ENCODE measurements around the gene RRAGC. TPM values are rescaled to one million over a fixed set of nuclear protein-coding genes. Genes with fewer than 3 reads are reported as not detected.

Gene RRAGC
- total and polyA plus RNA-seq, 2 of the 13 experiments (the other 11 are each of a cell fraction or from before 2014, with no cell fraction given): 7.6 to 8.0 TPM

DNA sequence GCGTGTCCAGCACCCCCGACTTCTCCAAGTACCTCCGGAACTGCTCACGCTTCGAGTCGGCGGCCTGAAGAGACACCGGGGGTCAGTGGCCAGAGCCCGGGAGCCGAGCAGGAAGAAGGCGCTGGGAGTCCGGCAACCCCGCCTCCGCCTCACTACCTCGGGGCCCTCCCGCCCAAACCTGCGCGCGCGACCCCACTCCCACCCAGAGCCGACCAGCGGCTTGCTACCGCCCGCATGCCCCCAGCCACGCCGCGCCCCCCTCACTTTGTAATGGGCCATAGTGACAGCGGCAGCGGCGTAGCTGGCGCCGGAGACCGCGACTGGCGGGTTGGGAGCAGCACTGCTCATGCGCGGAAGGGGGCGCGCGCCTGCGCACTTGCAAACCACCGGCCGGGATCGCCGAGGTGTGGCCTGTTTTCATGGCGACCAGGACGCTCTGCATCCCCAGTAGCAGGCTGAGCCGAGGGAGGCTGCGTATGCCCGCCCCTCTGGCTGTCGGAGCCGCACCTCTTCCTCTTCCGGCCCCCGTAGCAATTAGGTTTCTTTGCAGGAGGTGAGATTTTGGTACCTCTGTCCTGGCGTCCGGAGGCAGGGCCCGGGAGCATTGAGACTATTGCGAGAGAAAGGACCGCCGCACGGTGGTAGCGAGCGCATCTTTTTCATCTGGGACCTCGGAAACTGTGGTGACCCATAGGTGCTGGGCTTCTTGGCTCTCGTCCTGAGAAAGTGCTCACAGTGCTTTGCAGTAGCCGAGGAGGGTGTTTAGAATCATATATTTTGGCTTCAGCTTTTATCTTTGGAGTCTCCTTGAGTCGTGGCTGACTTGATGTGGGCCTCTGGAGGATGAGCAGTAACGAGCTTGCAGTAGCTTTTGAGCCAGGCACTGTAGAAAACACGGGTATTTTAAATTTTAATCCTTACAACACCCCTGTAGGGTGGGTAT, 13.7 kb upstream of the RRAGC start, which contains the start of gene MYCBP (continued):
- TF ChIP-seq SOX6 (IDR thresholded peaks at IDR 0.05) (no peak), SOX6 (CRISPR knock-in tag; IDR thresholded peaks at IDR 0.05) (peak; percentile 47; the same call in 1 of the 2 replicates), HNF4G (IDR thresholded peaks at IDR 0.05; ENCODE audit: borderline replicate concordance, low read depth, low read length) (no peak), HNF4G (CRISPR knock-in tag; IDR thresholded peaks at IDR 0.05; ENCODE audit: borderline replicate concordance, low read depth) (0 out of 2 replicates have a peak, but pooled peaks have one; percentile 39), KLF9 (CRISPR knock-in tag; IDR thresholded peaks at IDR 0.05; ENCODE audit: low read depth) (peak; percentile 57; the same call in 1 of the 2 replicates), ZNF20 (CRISPR knock-in tag; IDR thresholded peaks at IDR 0.05) (no peak), ZFP90 (CRISPR knock-in tag; IDR thresholded peaks at IDR 0.05; ENCODE audit: borderline replicate concordance) (peak; percentile 10; the same call in 1 of the 2 replicates), ZNF550 (CRISPR knock-in tag; IDR thresholded peaks at IDR 0.05; ENCODE audit: borderline replicate concordance) (no peak), RFX1 (IDR thresholded peaks at IDR 0.05) (peak; percentile 94), ZNF230 (CRISPR knock-in tag; IDR thresholded peaks at IDR 0.05) (peak; percentile 24; the same call in 1 of the 2 replicates), MED13 (CRISPR knock-in tag; IDR thresholded peaks at IDR 0.05) (no peak), RFX5 (IDR thresholded peaks at IDR 0.05; ENCODE audit: low read depth, low read length) (no peak), ZNF556 (CRISPR knock-in tag; IDR thresholded peaks at IDR 0.05; ENCODE audit: borderline replicate concordance) (no peak), ZBTB1 (CRISPR knock-in tag; IDR thresholded peaks at IDR 0.05; ENCODE audit: borderline replicate concordance) (no peak), ERF (CRISPR knock-in tag; IDR thresholded peaks at IDR 0.05) (peak; percentile 42; the same call in 1 of the 2 replicates), SMYD3 (CRISPR knock-in tag; IDR thresholded peaks at IDR 0.05) (peak; percentile 57; the same call in 1 of the 2 replicates), ZNF367 (CRISPR knock-in tag; IDR thresholded peaks at IDR 0.05; ENCODE audit: borderline replicate concordance) (peak; percentile 58; the same call in 1 of the 2 replicates), ZNF777 (CRISPR knock-in tag; IDR thresholded peaks at IDR 0.05) (peak; percentile 27; the same call in 1 of the 2 replicates), SALL2 (CRISPR knock-in tag; IDR thresholded peaks at IDR 0.05) (peak; percentile 29; the same call in 1 of the 2 replicates), ZNF563 (CRISPR knock-in tag; IDR thresholded peaks at IDR 0.05) (peak; percentile 72; the same call in 1 of the 2 replicates), CEBPG (CRISPR knock-in tag; IDR thresholded peaks at IDR 0.05) (no peak), SPEN (CRISPR knock-in tag; IDR thresholded peaks at IDR 0.05; ENCODE audit: low read depth) (peak; percentile 74; the same call in 1 of the 2 replicates), ZNF34 (CRISPR knock-in tag; IDR thresholded peaks at IDR 0.05; ENCODE audit: borderline replicate concordance) (no peak)
- TF ChIP-seq, protein P1, sequence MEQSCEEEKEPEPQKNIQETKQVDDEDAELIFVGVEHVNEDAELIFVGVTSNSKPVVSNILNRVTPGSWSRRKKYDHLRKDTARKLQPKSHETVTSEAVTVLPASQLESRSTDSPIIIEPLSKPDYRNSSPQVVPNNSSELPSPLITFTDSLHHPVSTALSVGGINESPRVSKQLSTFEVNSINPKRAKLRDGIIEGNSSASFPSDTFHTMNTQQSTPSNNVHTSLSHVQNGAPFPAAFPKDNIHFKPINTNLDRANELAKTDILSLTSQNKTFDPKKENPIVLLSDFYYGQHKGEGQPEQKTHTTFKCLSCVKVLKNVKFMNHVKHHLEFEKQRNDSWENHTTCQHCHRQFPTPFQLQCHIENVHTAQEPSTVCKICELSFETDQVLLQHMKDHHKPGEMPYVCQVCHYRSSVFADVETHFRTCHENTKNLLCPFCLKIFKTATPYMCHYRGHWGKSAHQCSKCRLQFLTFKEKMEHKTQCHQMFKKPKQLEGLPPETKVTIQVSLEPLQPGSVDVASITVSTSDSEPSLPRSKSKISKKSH (CRISPR knock-in tag; IDR thresholded peaks at IDR 0.05; ENCODE audit: borderline replicate concordance): peak; percentile 44; the same call in 1 of the 2 replicates
- TF ChIP-seq, protein P2, sequence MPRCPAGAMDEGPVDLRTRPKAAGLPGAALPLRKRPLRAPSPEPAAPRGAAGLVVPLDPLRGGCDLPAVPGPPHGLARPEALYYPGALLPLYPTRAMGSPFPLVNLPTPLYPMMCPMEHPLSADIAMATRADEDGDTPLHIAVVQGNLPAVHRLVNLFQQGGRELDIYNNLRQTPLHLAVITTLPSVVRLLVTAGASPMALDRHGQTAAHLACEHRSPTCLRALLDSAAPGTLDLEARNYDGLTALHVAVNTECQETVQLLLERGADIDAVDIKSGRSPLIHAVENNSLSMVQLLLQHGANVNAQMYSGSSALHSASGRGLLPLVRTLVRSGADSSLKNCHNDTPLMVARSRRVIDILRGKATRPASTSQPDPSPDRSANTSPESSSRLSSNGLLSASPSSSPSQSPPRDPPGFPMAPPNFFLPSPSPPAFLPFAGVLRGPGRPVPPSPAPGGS (CRISPR knock-in tag; IDR thresholded peaks at IDR 0.05): peak; percentile 80; the same call in 1 of the 2 replicates
- TF ChIP-seq, protein P3, sequence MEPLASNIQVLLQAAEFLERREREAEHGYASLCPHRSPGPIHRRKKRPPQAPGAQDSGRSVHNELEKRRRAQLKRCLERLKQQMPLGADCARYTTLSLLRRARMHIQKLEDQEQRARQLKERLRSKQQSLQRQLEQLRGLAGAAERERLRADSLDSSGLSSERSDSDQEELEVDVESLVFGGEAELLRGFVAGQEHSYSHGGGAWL (CRISPR knock-in tag; IDR thresholded peaks at IDR 0.05): peak; percentile 76
